IMR-90 (cell line): ENCODE results near the gene CLIC4.

Experiments used
- MAFK ChIP-seq: IDR thresholded peaks from 2 replicates; pipeline ENCODE4 v1.6.1; 2012; ENCODE audit warnings: low read depth, low read length, improper control_type of control experiment
- MAZ ChIP-seq: IDR thresholded peaks from 2 replicates; pipeline ENCODE4 v1.6.1; 2012; ENCODE audit warnings: low read depth, mild to moderate bottlenecking, low read length, improper control_type of control experiment, moderate library complexity, borderline replicate concordance
- MXI1 ChIP-seq: IDR thresholded peaks from 2 replicates; pipeline ENCODE4 v1.6.1; 2012; ENCODE audit warnings: low read depth, mild to moderate bottlenecking, low read length, moderate library complexity, borderline replicate concordance
- POLR2A ChIP-seq: IDR thresholded peaks from 2 replicates; pipeline ENCODE4 v1.6.1; 2012; ENCODE audit warnings: mild to moderate bottlenecking, low read depth, low read length
- TF ChIP-seq, protein P1 (sequence below): conservative IDR thresholded peaks from 2 replicates; pipeline ENCODE4 v1.5.1; 2012; ENCODE audit warnings: mild to moderate bottlenecking, low read depth, low read length, improper control_type of control experiment
- TF ChIP-seq, protein P2 (sequence below): fragments of 150-350 bp; IDR thresholded peaks from 2 replicates; pipeline ENCODE4 v1.6.1; 2017; ENCODE audit warnings: mild to moderate bottlenecking, antibody characterized with exemption, low read length, low read depth

DNA sequence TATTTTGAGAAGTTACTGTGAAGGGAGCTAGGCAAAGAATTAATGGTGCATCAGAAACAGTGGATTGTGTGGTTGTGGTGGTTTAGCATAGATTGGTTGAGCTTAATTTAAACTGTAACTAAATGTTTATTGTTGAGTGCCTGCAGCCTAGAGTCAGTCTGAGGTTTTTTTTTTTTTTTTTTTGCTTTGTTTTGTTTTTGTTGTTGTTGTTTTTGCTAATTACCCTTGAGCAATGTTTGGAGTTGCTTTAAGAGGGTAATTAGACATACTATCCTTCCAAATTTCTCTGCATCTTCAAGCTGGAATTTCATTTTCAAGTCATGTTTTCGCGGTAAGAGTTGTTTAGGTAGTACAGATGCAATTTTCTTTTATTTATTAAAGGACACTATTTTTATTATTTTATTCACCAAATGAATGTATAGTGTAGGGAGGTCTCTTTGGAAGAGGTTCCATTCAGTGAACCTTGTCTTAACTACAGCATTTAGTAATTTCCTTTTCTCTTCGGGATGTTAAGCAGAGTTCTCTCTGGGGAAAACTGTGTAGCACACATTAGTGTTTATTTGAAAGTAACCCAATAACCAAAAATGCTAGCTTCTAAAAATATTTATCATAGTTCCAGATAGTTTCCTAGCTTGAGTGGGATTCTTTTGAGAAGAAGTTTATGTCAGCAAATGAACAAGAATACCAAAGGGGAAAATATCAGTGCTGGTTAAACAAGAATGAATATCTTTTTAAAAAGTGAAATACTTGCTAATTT is 82.3 kb downstream of the CLIC4 start:
- TF ChIP-seq, protein P1, sequence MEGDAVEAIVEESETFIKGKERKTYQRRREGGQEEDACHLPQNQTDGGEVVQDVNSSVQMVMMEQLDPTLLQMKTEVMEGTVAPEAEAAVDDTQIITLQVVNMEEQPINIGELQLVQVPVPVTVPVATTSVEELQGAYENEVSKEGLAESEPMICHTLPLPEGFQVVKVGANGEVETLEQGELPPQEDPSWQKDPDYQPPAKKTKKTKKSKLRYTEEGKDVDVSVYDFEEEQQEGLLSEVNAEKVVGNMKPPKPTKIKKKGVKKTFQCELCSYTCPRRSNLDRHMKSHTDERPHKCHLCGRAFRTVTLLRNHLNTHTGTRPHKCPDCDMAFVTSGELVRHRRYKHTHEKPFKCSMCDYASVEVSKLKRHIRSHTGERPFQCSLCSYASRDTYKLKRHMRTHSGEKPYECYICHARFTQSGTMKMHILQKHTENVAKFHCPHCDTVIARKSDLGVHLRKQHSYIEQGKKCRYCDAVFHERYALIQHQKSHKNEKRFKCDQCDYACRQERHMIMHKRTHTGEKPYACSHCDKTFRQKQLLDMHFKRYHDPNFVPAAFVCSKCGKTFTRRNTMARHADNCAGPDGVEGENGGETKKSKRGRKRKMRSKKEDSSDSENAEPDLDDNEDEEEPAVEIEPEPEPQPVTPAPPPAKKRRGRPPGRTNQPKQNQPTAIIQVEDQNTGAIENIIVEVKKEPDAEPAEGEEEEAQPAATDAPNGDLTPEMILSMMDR, result no peak
- TF ChIP-seq POLR2A (no peak), MXI1 (no peak), MAFK (no peak), MAZ (no peak)
- TF ChIP-seq, protein P2, sequence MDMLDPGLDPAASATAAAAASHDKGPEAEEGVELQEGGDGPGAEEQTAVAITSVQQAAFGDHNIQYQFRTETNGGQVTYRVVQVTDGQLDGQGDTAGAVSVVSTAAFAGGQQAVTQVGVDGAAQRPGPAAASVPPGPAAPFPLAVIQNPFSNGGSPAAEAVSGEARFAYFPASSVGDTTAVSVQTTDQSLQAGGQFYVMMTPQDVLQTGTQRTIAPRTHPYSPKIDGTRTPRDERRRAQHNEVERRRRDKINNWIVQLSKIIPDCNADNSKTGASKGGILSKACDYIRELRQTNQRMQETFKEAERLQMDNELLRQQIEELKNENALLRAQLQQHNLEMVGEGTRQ, result no peak
